WTC11 (cell line): ENCODE data around the gene CASR. TPM values are rescaled to one million over a fixed set of nuclear protein-coding genes. Genes with fewer than 3 reads are reported as not detected.

ENCODE experiments used
- ATAC-seq: fragments of 200-7000 bp; cut with Tn5 transposase; 2 replicates; pipeline ENCODE4 v1.10.0; 2021; ENCODE audit warnings: mild to moderate bottlenecking, moderate library complexity
- CTCF ChIA-PET: fragments of 300-600 bp; sonication (Branson Sonifier 250); formaldehyde crosslinking; loops from one replicate; lab custom pipeline; 2021; ENCODE audit warnings: antibody characterized with exemption; lab: Charles Lee
- POLR2A ChIA-PET: fragments of 350-600 bp; sonication (Branson Sonifier 250); formaldehyde crosslinking; loops from one replicate; lab custom pipeline; 2021; ENCODE audit warnings: antibody characterized with exemption; lab: Charles Lee
- DNase-seq: peaks from one replicate; pipeline ENCODE4 v3.0.0; 2021; ENCODE audit warnings: low spot score
- H3K27ac Mint-ChIP-seq: 2 replicates; pipeline ENCODE4 v1.8.0; 2021; ENCODE audit warnings: mixed read lengths
- H3K27me3 Mint-ChIP-seq: 2 replicates; pipeline ENCODE4 v1.8.0; 2021; ENCODE audit warnings: low read depth, mild to moderate bottlenecking, moderate library complexity, mixed read lengths
- H3K36me3 Mint-ChIP-seq: 2 replicates; pipeline ENCODE4 v1.8.0; 2021; ENCODE audit warnings: mixed read lengths
- H3K4me1 Mint-ChIP-seq: 2 replicates; pipeline ENCODE4 v1.8.0; 2022; ENCODE audit warnings: mixed read lengths
- H3K4me3 Mint-ChIP-seq: 2 replicates; pipeline ENCODE4 v1.8.0; 2021; ENCODE audit warnings: mild to moderate bottlenecking, moderate library complexity, mixed read lengths
- H3K9me3 Mint-ChIP-seq: 2 replicates; pipeline ENCODE4 v1.8.0; 2021; ENCODE audit warnings: mixed read lengths
- AR ChIP-seq: fragments of 250-450 bp; sonication (Bioruptor Pico); IDR thresholded peaks from 2 replicates; pipeline ENCODE4 v1.9.0; 2021; ENCODE audit warnings: mild to moderate bottlenecking
- ATF1 ChIP-seq: sonication (generic); formaldehyde crosslinking; IDR thresholded peaks from 2 replicates; pipeline ENCODE4 v1.8.1; 2023; ENCODE audit warnings: mild to moderate bottlenecking, moderate library complexity, missing genetic modification reagents
- ATF3 ChIP-seq: sonication (generic); formaldehyde crosslinking; conservative IDR thresholded peaks from 2 replicates; pipeline ENCODE4 v1.8.1; 2022; ENCODE audit warnings: mild to moderate bottlenecking, missing genetic modification reagents
- CTCF ChIP-seq: fragments of 200-600 bp; IDR thresholded peaks from 2 replicates; pipeline ENCODE4 v1.8.0; 2022; ENCODE audit warnings: antibody characterized with exemption
- E2F4 ChIP-seq: sonication (generic); formaldehyde crosslinking; IDR thresholded peaks from 2 replicates; pipeline ENCODE4 v1.8.1; 2022; ENCODE audit warnings: low read depth, mild to moderate bottlenecking, moderate library complexity, missing genetic modification reagents, borderline replicate concordance
- ELF4 ChIP-seq: sonication (generic); formaldehyde crosslinking; IDR thresholded peaks from 2 replicates; pipeline ENCODE4 v1.8.1; 2022; ENCODE audit warnings: low read depth, mild to moderate bottlenecking, moderate library complexity, missing genetic modification reagents
- ERG ChIP-seq: fragments of 250-450 bp; sonication (Bioruptor Pico); IDR thresholded peaks from 2 replicates; pipeline ENCODE4 v1.8.0; 2021; ENCODE audit warnings: mild to moderate bottlenecking
- FOXK1 ChIP-seq: sonication (generic); formaldehyde crosslinking; IDR thresholded peaks from 2 replicates; pipeline ENCODE4 v1.8.0; 2022; ENCODE audit warnings: mild to moderate bottlenecking, moderate library complexity, missing genetic modification reagents
- JUN ChIP-seq: sonication (generic); formaldehyde crosslinking; IDR thresholded peaks from 2 replicates; pipeline ENCODE4 v1.8.0; 2023; ENCODE audit warnings: mild to moderate bottlenecking, missing genetic modification reagents
- MXD4 ChIP-seq: fragments of 250-450 bp; sonication (Bioruptor Pico); IDR thresholded peaks from 2 replicates; pipeline ENCODE4 v1.8.0; 2021; ENCODE audit warnings: mild to moderate bottlenecking, moderate library complexity, borderline replicate concordance
- MYBL2 ChIP-seq: sonication (generic); formaldehyde crosslinking; IDR thresholded peaks from 2 replicates; pipeline ENCODE4 v1.8.1; 2023; ENCODE audit warnings: mild to moderate bottlenecking, moderate library complexity, missing genetic modification reagents
- PREB ChIP-seq: sonication (generic); formaldehyde crosslinking; IDR thresholded peaks from 2 replicates; pipeline ENCODE4 v1.8.1; 2022; ENCODE audit warnings: mild to moderate bottlenecking, missing genetic modification reagents, moderate library complexity, borderline replicate concordance
- RORB ChIP-seq: fragments of 250-450 bp; sonication (Bioruptor Pico); IDR thresholded peaks from 2 replicates; pipeline ENCODE4 v1.9.0; 2021; ENCODE audit warnings: mild to moderate bottlenecking
- USF1 ChIP-seq: sonication (generic); formaldehyde crosslinking; IDR thresholded peaks from 2 replicates; pipeline ENCODE4 v1.8.0; 2022; ENCODE audit warnings: mild to moderate bottlenecking, missing genetic modification reagents
- ZBTB43 ChIP-seq: sonication (generic); formaldehyde crosslinking; IDR thresholded peaks from 2 replicates; pipeline ENCODE4 v1.8.1; 2023; ENCODE audit warnings: mild to moderate bottlenecking, missing genetic modification reagents
- ZNF423 ChIP-seq: fragments of 250-450 bp; sonication (Bioruptor Pico); IDR thresholded peaks from 2 replicates; pipeline ENCODE4 v2.1.2; 2022; ENCODE audit warnings: mild to moderate bottlenecking, moderate library complexity
- ZNF512 ChIP-seq: sonication (generic); formaldehyde crosslinking; IDR thresholded peaks from 2 replicates; pipeline ENCODE4 v1.8.1; 2022; ENCODE audit warnings: missing genetic modification reagents, borderline replicate concordance
- total RNA-seq: library from RNA; stranded (reverse); gene quantifications from 3 replicates; pipeline ENCODE4 v1.2.3, GENCODE V29; 2021

Gene CASR
- total RNA-seq, 1 experiment from 2014 or later = 0.24 TPM

- TF ChIP-seq MYBL2 (CRISPR knock-in tag) = no peak
- no peak for TF ChIP-seq FOXK1 (CRISPR knock-in tag)
- no peak for TF ChIP-seq ELF4 (CRISPR knock-in tag)
- H3K4me3 Mint-ChIP-seq = no peak overlapping the region
- ChIA-PET POLR2A (interaction anchor here (0.5 kb wide), 1 partner anchor 1750 kb away, joined by 5 read pairs; no protein-coding TSS in a partner anchor), CTCF (no interaction called here)
- peaks cover 8% of the 10 kb centered on the region; the same call in 1 of the 2 replicates for H3K4me1 Mint-ChIP-seq
- ATAC-seq (no peak), DNase-seq (no peak)
- H3K27ac Mint-ChIP-seq = no peak overlapping the region
- H3K36me3 Mint-ChIP-seq = no peaks in the 10 kb centered on the region
- H3K27me3 Mint-ChIP-seq = peaks cover 60% of the 10 kb centered on the region
- no peaks in the 10 kb centered on the region for H3K9me3 Mint-ChIP-seq
Measured at GRCh38 chr3:122186372-122186771, 2.9 kb downstream of the CASR start.

GRCh38 chr3:122188737-122189136 lies 5.3 kb downstream of the CASR start:
- Mint-ChIP-seq H3K36me3 (no peaks in the 10 kb centered on the region), H3K4me1 (0 out of 2 replicates have a peak, but pooled peaks cover under 1% of the 10 kb centered on the region), H3K27ac (no peak overlapping the region), H3K9me3 (no peaks in the 10 kb centered on the region), H3K4me3 (no peak overlapping the region), H3K27me3 (peaks cover 45% of the 10 kb centered on the region)
- no peak for DNase-seq
- ChIA-PET CTCF (interaction anchor here (0.6 kb wide), 1 partner anchor 183 kb away, joined by 3 read pairs; no protein-coding TSS in a partner anchor), POLR2A (no interaction called here)
- TF ChIP-seq PREB (CRISPR knock-in tag) = no peak
- no peak for TF ChIP-seq ERG (CRISPR knock-in tag)
- no peak for TF ChIP-seq MXD4 (CRISPR knock-in tag)
- TF ChIP-seq ATF3 = no peak
- no peak for TF ChIP-seq CTCF
- no peak for TF ChIP-seq ZNF423
- TF ChIP-seq ZNF512 (CRISPR knock-in tag) = no peak
- no peak for TF ChIP-seq ZBTB43 (CRISPR knock-in tag)
- no peak for TF ChIP-seq ATF1 (CRISPR knock-in tag)
- no peak for TF ChIP-seq USF1 (CRISPR knock-in tag)
- TF ChIP-seq JUN = no peak
- TF ChIP-seq AR = no peak
- TF ChIP-seq E2F4 (CRISPR knock-in tag) = no peak
- TF ChIP-seq RORB (CRISPR knock-in tag) = no peak
- ATAC-seq = no peak
